HepG2 (cell line): ENCODE results near the gene ZFP90.

Experiments
- HIVEP1 ChIP-seq: sonication (generic); formaldehyde crosslinking; IDR thresholded peaks from 2 replicates; pipeline ENCODE4 v1.4.0; 2020; ENCODE audit warnings: mild to moderate bottlenecking, missing genetic modification reagents
- POLR2A ChIP-seq, 2 experiments: IDR thresholded peaks; 2 replicates each; pipeline ENCODE4 v1.6.1; 2011; ENCODE audit warnings: low read depth in 2 of 2, low read length in 2 of 2, mild to moderate bottlenecking in 1 of 2, moderate library complexity in 1 of 2; ENCODE audit not compliant: insufficient read depth in 1 of 2
- TF ChIP-seq, protein P1 (sequence below): sonication (generic); formaldehyde crosslinking; IDR thresholded peaks from 2 replicates; pipeline ENCODE4 v1.5.1; 2020; ENCODE audit warnings: mild to moderate bottlenecking, moderate library complexity, missing genetic modification reagents
- TF ChIP-seq, protein P2 (sequence below): sonication (generic); formaldehyde crosslinking; IDR thresholded peaks from 2 replicates; pipeline ENCODE4 v1.5.1; 2020; ENCODE audit warnings: mild to moderate bottlenecking, missing genetic modification reagents, moderate library complexity
- TF ChIP-seq, protein P3 (sequence below): sonication (generic); formaldehyde crosslinking; IDR thresholded peaks from 2 replicates; pipeline ENCODE4 v1.4.0; 2020; ENCODE audit warnings: mild to moderate bottlenecking, missing genetic modification reagents
- TF ChIP-seq, protein P4 (sequence below): IDR thresholded peaks from 2 replicates; pipeline ENCODE4 v1.6.1; 2012; ENCODE audit warnings: inconsistent platforms

DNA sequence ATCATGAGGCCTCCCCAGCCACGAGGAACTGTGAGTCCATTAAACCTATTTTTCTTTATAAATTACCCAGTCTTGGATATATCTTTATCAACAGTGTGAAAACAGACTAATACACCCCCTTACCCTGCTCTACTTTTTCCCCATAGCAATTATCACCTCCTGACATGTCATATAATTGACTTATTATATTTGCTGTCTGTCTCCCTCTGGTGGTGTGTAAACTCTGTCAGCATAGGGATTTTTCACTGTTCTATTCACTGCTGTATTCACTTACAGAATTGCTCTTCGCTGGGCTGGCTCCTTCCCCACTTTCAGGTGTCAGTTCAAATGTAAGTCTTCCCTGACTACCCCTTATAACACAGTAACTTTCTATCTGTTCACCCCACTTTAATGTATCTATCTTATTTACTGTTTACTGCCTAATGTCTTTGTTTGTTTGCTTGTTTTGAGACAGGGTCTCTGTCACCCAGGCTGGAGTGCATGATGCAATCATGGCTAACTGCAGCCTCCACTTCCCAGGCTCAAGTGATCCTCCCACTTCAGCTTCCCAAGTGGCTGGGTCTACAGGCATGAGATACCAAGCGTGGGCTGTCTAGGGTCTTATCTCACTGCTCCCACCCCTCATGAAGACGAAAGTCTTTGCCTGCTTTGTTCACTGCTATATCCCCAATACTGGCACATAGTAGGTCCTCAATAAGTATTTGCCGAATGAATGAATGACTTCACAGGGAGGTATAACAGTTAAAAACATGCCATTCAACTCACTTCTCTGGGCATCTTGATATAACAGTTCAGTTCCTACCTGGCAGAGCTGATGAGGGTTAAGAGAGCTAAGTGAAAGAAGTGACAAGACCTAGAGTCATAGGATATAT is 53.6 kb downstream of the ZFP90 start:
- TF ChIP-seq, protein P1, sequence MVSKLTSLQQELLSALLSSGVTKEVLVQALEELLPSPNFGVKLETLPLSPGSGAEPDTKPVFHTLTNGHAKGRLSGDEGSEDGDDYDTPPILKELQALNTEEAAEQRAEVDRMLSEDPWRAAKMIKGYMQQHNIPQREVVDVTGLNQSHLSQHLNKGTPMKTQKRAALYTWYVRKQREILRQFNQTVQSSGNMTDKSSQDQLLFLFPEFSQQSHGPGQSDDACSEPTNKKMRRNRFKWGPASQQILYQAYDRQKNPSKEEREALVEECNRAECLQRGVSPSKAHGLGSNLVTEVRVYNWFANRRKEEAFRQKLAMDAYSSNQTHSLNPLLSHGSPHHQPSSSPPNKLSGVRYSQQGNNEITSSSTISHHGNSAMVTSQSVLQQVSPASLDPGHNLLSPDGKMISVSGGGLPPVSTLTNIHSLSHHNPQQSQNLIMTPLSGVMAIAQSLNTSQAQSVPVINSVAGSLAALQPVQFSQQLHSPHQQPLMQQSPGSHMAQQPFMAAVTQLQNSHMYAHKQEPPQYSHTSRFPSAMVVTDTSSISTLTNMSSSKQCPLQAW, result no peak
- TF ChIP-seq, protein P2, sequence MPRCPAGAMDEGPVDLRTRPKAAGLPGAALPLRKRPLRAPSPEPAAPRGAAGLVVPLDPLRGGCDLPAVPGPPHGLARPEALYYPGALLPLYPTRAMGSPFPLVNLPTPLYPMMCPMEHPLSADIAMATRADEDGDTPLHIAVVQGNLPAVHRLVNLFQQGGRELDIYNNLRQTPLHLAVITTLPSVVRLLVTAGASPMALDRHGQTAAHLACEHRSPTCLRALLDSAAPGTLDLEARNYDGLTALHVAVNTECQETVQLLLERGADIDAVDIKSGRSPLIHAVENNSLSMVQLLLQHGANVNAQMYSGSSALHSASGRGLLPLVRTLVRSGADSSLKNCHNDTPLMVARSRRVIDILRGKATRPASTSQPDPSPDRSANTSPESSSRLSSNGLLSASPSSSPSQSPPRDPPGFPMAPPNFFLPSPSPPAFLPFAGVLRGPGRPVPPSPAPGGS, result no peak
- TF ChIP-seq, protein P3, sequence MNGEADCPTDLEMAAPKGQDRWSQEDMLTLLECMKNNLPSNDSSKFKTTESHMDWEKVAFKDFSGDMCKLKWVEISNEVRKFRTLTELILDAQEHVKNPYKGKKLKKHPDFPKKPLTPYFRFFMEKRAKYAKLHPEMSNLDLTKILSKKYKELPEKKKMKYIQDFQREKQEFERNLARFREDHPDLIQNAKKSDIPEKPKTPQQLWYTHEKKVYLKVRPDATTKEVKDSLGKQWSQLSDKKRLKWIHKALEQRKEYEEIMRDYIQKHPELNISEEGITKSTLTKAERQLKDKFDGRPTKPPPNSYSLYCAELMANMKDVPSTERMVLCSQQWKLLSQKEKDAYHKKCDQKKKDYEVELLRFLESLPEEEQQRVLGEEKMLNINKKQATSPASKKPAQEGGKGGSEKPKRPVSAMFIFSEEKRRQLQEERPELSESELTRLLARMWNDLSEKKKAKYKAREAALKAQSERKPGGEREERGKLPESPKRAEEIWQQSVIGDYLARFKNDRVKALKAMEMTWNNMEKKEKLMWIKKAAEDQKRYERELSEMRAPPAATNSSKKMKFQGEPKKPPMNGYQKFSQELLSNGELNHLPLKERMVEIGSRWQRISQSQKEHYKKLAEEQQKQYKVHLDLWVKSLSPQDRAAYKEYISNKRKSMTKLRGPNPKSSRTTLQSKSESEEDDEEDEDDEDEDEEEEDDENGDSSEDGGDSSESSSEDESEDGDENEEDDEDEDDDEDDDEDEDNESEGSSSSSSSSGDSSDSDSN (CRISPR knock-in tag), result no peak
- TF ChIP-seq HIVEP1 (CRISPR knock-in tag) (no peak), POLR2A (IDR thresholded peaks at IDR 0.05; ENCODE audit: insufficient read depth in 1 of 2, low read depth in 2 of 2, low read length in 2 of 2) (no peak)
- TF ChIP-seq, protein P4, sequence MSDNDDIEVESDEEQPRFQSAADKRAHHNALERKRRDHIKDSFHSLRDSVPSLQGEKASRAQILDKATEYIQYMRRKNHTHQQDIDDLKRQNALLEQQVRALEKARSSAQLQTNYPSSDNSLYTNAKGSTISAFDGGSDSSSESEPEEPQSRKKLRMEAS, result no peak
